Heart left ventricle (tissue), 16 donors: ENCODE data around the gene JPH3. TPM values are rescaled to one million over a fixed set of nuclear protein-coding genes. Genes with fewer than 3 reads are reported as not detected.
"Not testable (repeated sequence)": the region's sequence is repeated elsewhere in the genome, so short reads cannot be mapped to it uniquely, and the experiment has no call there.

Experiments
- ATAC-seq, 4 donors: fragments of 200-7000 bp; cut with Tn5 transposase; one replicate each; pipeline ENCODE4 v1.9.1; 2020 to 2022; ENCODE audit warnings: moderate library complexity in 4 of 4, mild to moderate bottlenecking in 3 of 4, moderate number of reproducible peaks in 1 of 4
- DNase-seq, 5 donors: peaks; one replicate each; pipeline ENCODE4 v3.0.0-alpha.2; 2020
- H3K27ac ChIP-seq, 12 donors: fragments of 200-600 bp; sonication (generic) in 4 of 12; one replicate each; pipeline versions ENCODE4 v1.5.0 to v1.8.0; 2016 to 2022; ENCODE audit warnings: mild to moderate bottlenecking in 2 of 12
- H3K27me3 ChIP-seq, 9 donors: fragments of 200-600 bp; sonication (generic) in 2 of 9; one replicate each; pipeline versions ENCODE4 v1.5.1 to v1.8.0; 2016 to 2022; ENCODE audit warnings: mild to moderate bottlenecking in 3 of 9
- H3K36me3 ChIP-seq, 9 donors: fragments of 200-600 bp; sonication (generic) in 2 of 9; one replicate each; pipeline versions ENCODE4 v1.5.0 to v1.8.0; 2018 to 2022; ENCODE audit warnings: mild to moderate bottlenecking in 2 of 9
- H3K4me1 ChIP-seq, 12 donors: fragments of 200-600 bp; sonication (generic) in 4 of 12; one replicate each; pipeline versions ENCODE4 v1.5.0 to v1.8.0; 2016 to 2022; ENCODE audit warnings: mild to moderate bottlenecking in 3 of 12
- H3K4me3 ChIP-seq, 12 donors: fragments of 200-600 bp; sonication (generic) in 4 of 12; one replicate each; pipeline versions ENCODE4 v1.5.0 to v1.8.0; 2017 to 2022; ENCODE audit warnings: mild to moderate bottlenecking in 9 of 12, moderate library complexity in 4 of 12
- H3K9me3 ChIP-seq, 12 donors: fragments of 200-600 bp; sonication (generic) in 4 of 12; one replicate each; pipeline versions ENCODE4 v1.5.0 to v1.8.0; 2016 to 2022; ENCODE audit warnings: mild to moderate bottlenecking in 1 of 12
- CTCF ChIP-seq, 12 donors: fragments of 200-600 bp; sonication (generic) in 4 of 12; IDR thresholded peaks; one replicate each; pipeline versions ENCODE4 v1.5.0 to v1.8.0; 2018 to 2022; ENCODE audit warnings: antibody characterized with exemption in 12 of 12, mild to moderate bottlenecking in 5 of 12
- POLR2A ChIP-seq, 2 donors: fragments of 450-650 bp; IDR thresholded peaks; one replicate each; pipeline ENCODE4 v1.6.1; 2017; ENCODE audit warnings: antibody characterized with exemption in 2 of 2, mild to moderate bottlenecking in 2 of 2, moderate library complexity in 2 of 2
- WGBS, 4 donors: extraction: QIAGEN DNeasy Blood & Tissue Kit in 2 of 4; methylation state at CpG; one replicate each; pipeline versions ENCODE4 v1.1.5 to v1.1.7; 2013 to 2018; 5-methylcytosine and 5-hydroxymethylcytosine counted together
- intact Hi-C, 10 donors: fragments of 100-400 bp; cut with DNase I; formaldehyde crosslinking; loops; one replicate each; pipeline versions ENCODE4 v1.11.1 to v1.14.2; 2022
- polyA plus RNA-seq, 2 donors: library from polyadenylated mRNA; stranded (reverse); fragments of 200-250 nt; gene quantifications; one replicate each; pipeline ENCODE4 v1.2.3, GENCODE V29; 2013
- total RNA-seq, 9 donors: library from RNA; depleted of rRNA in 2 of 9; stranded (reverse); fragments of >200 nt in 2 of 9; fragmentation: NEBNext Ultra II Directional in 3 of 9; extraction: Animal tissue kit (Norgen Biotek cat#: 25700) in 3 of 9; gene quantifications; one replicate each; pipeline versions ENCODE4 v1.1.0 to v1.2.4, GENCODE V29; 2016 to 2023
- donor health status: ischemic (EF 13 %, LVEDD 7.1; RV severe dilation, severe dysfunction).
- donor health status: healthy with polysubstance abuse.
- donor health status: DM: no; HTN: yes; CAD: no.
- donor health status: DM: no; HTN: no; CAD: no.
- donor health status: ischemic (EF 25% LVEDD 6.9; RV normal size, moderate dysfunction).
- donor health status: ischemic (EF 25% LVEDD 5.7; RV mildly dilated, moderate dysfunction).
- donor health status: healthy.
- donor health status: DM: yes; HTN: yes; CAD: no.
- donor health status: ischemic (EF 35%, LVEDD 5.7; RV mildly dilated, moderate dysfunction).
- donor health status: nonischemic (EF 11% LVEDD 7.7; RV severe dilation, severe dysfunction).
- donor health status: DM: yes; HTN: yes; CAD: no.
- donor health status: PGD.
- donor health status: ischemic (EF 29% LVEDD 5.4; RV normal size, mild dysfunction).
- donor health status: nonischemic (EF 23%, LVEDD 6.1; RV moderate dilation, normal function).

Gene JPH3
- total and polyA plus RNA-seq, 11 donors = 0.03 to 0.58 (median 0.21) TPM; not detected in 7

- ATAC-seq = no peak
- WGBS, 4 donors = 87 to 95% (median 92%) methylated on average over 19 of the region's 19 CpGs
- H3K4me1 ChIP-seq = peaks cover 0 to 12% (median 0%) of the 10 kb centered on the region in 12 donors
- no peak overlapping the region for H3K4me3 ChIP-seq
- H3K9me3 ChIP-seq = no peaks in the 10 kb centered on the region
- H3K27me3 ChIP-seq = no peaks in the 10 kb centered on the region
- no peak for DNase-seq
- H3K36me3 ChIP-seq = peaks cover 0 to 50% (median 20%) of the 10 kb centered on the region in 9 donors
- intact Hi-C loops = no loop called here
- TF ChIP-seq CTCF (IDR thresholded peaks at IDR 0.05) (no peak), POLR2A (IDR thresholded peaks at IDR 0.05) (no peak)
- no peak overlapping the region for H3K27ac ChIP-seq
Observed at GRCh38 chr16:87724490-87725291, 122.4 kb downstream of the JPH3 start.

- no peak for ATAC-seq
- intact Hi-C loops = no loop called here
- no peak overlapping the region for H3K27ac ChIP-seq
- TF ChIP-seq POLR2A (IDR thresholded peaks at IDR 0.05) (no peak), CTCF (IDR thresholded peaks at IDR 0.05) (no peak)
- WGBS, 4 donors = 80 to 92% (median 87%) methylated on average over 21 to 28 of the region's 28 CpGs
- DNase-seq = no peak
- H3K9me3 ChIP-seq = no peaks in the 10 kb centered on the region
- no peak overlapping the region for H3K4me3 ChIP-seq
- H3K27me3 ChIP-seq = no peaks in the 10 kb centered on the region
- H3K36me3 ChIP-seq = peaks cover 0 to 53% (median 28%) of the 10 kb centered on the region in 9 donors
- H3K4me1 ChIP-seq = peaks cover 0 to 12% (median 0%) of the 10 kb centered on the region in 12 donors
Observed at GRCh38 chr16:87725596-87726235, 123.4 kb downstream of the JPH3 start.

- ATAC-seq, H3K27me3 ChIP-seq, H3K9me3 ChIP-seq, H3K27ac ChIP-seq, intact Hi-C loops, DNase-seq, H3K4me3 ChIP-seq: not testable (repeated sequence)
- H3K4me1 ChIP-seq = peaks cover 0 to 12% (median 0%) of the 10 kb centered on the region in 12 donors
- H3K36me3 ChIP-seq = peaks cover 0 to 54% (median 30%) of the 10 kb centered on the region in 9 donors
- WGBS, 4 donors = 95 to 98% (median 96%) methylated on average over 19 to 32 of the region's 40 CpGs
Observed at GRCh38 chr16:87726577-87726976, 124.3 kb downstream of the JPH3 start.

GRCh38 chr16:87727346-87727745 is 125.0 kb downstream of the JPH3 start:
- 94 to 98% (median 96%) methylated on average over 16 of the region's 16 CpGs for WGBS, 4 donors
- H3K4me3 ChIP-seq = no peak overlapping the region
- no peak for DNase-seq
- H3K27ac ChIP-seq = no peak overlapping the region
- no peaks in the 10 kb centered on the region for H3K27me3 ChIP-seq
- intact Hi-C loops = no loop called here
- peaks cover 0 to 53% (median 35%) of the 10 kb centered on the region in 9 donors for H3K36me3 ChIP-seq
- TF ChIP-seq CTCF (IDR thresholded peaks at IDR 0.05) (no peak), POLR2A (IDR thresholded peaks at IDR 0.05) (no peak)
- no peaks in the 10 kb centered on the region for H3K9me3 ChIP-seq
- H3K4me1 ChIP-seq = peaks cover 0 to 12% (median 0%) of the 10 kb centered on the region in 12 donors
- ATAC-seq = no peak
